OCI-LY7 (cell line): ENCODE data around the gene TMEM171.

ENCODE experiments used
- EZH2phosphoT487 ChIP-seq: fragments of 200-600 bp; sonication (generic); IDR thresholded peaks from 2 replicates; pipeline ENCODE4 v1.6.1; 2018; ENCODE audit warnings: low read depth, borderline replicate concordance, mild to moderate bottlenecking, mixed run types, antibody characterized with exemption, low read length, moderate library complexity, mixed read lengths
- TF ChIP-seq, protein P1 (sequence below): fragments of 200-600 bp; sonication (generic); conservative IDR thresholded peaks from 2 replicates; pipeline ENCODE4 v1.5.1; 2014; ENCODE audit warnings: mild to moderate bottlenecking, antibody characterized with exemption, low read length, moderate library complexity, mixed read lengths

DNA sequence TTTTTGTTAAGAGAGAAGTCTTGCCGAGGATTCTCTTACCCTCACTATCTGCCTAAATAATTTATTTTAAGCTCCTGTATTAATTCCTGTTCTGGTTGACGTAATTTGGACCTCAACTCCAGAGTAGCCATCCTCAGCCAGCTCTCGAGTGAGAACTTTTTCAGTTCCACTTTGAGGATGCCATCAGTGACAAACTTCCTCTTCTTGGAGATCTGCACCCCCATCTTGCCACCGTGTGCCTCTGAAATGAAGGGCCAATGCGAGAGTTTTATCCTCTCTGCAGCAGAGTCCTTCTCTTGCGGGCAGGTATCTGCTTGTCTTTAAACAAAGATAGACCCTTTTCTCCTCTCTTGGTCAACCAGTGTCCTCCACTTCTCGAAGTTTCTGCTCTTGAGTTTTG is 33.1 kb downstream of the TMEM171 start:
- TF ChIP-seq, protein P1, sequence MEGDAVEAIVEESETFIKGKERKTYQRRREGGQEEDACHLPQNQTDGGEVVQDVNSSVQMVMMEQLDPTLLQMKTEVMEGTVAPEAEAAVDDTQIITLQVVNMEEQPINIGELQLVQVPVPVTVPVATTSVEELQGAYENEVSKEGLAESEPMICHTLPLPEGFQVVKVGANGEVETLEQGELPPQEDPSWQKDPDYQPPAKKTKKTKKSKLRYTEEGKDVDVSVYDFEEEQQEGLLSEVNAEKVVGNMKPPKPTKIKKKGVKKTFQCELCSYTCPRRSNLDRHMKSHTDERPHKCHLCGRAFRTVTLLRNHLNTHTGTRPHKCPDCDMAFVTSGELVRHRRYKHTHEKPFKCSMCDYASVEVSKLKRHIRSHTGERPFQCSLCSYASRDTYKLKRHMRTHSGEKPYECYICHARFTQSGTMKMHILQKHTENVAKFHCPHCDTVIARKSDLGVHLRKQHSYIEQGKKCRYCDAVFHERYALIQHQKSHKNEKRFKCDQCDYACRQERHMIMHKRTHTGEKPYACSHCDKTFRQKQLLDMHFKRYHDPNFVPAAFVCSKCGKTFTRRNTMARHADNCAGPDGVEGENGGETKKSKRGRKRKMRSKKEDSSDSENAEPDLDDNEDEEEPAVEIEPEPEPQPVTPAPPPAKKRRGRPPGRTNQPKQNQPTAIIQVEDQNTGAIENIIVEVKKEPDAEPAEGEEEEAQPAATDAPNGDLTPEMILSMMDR: no peak
- no peak for TF ChIP-seq EZH2phosphoT487
